ENCODE measurements around the gene CDC73. TPM values are rescaled to one million over a fixed set of nuclear protein-coding genes. Genes with fewer than 3 reads are reported as not detected.

Gene CDC73
- total RNA-seq, 4 donors from 2014 or later, result 41.4 to 89.4 (median 51.5) TPM

DNA sequence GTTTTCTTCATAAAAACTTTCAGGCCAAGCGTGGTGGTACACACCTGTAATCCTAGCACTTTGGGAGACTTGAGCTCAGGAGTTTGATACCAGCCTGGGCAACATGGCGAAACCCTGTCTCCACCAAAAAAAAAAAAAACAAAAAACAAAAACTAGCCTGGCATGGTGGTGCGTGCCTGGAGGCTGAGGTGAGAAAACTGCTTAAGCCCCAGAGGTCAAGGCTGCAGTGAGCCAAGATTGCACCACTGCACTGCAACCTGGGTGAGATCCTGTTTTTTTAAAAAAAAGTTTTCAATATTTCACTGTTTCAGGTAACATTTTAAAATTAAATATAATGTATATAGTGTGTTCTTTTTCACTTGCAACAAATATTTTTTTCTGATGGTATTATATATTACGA is 78.1 kb downstream of the CDC73 start:
- H3K4me3 ChIP-seq, result no peak overlapping the region
- no peaks in the 10 kb centered on the region for H3K27me3 ChIP-seq
- H3K4me1 ChIP-seq, result peaks cover 0 to 7% (median 0%) of the 10 kb centered on the region in 4 donors
- H3K36me3 ChIP-seq, result peaks cover 0 to 6% (median 0%) of the 10 kb centered on the region in 3 donors
- TF ChIP-seq EP300 (IDR thresholded peaks at IDR 0.05), result no peak
- TF ChIP-seq POLR2A (IDR thresholded peaks at IDR 0.05), result no peak
- TF ChIP-seq, protein P1, sequence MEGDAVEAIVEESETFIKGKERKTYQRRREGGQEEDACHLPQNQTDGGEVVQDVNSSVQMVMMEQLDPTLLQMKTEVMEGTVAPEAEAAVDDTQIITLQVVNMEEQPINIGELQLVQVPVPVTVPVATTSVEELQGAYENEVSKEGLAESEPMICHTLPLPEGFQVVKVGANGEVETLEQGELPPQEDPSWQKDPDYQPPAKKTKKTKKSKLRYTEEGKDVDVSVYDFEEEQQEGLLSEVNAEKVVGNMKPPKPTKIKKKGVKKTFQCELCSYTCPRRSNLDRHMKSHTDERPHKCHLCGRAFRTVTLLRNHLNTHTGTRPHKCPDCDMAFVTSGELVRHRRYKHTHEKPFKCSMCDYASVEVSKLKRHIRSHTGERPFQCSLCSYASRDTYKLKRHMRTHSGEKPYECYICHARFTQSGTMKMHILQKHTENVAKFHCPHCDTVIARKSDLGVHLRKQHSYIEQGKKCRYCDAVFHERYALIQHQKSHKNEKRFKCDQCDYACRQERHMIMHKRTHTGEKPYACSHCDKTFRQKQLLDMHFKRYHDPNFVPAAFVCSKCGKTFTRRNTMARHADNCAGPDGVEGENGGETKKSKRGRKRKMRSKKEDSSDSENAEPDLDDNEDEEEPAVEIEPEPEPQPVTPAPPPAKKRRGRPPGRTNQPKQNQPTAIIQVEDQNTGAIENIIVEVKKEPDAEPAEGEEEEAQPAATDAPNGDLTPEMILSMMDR (IDR thresholded peaks at IDR 0.05), result no peak
- WGBS, 2 donors, result 94 to 99% methylated on average over 4 of the region's 4 CpGs
- no peaks in the 10 kb centered on the region for H3K9me3 ChIP-seq
- no peak overlapping the region for H3K27ac ChIP-seq
- DNase-seq (ENCODE audit: low spot score in 2 of 2), result no peak

DNA sequence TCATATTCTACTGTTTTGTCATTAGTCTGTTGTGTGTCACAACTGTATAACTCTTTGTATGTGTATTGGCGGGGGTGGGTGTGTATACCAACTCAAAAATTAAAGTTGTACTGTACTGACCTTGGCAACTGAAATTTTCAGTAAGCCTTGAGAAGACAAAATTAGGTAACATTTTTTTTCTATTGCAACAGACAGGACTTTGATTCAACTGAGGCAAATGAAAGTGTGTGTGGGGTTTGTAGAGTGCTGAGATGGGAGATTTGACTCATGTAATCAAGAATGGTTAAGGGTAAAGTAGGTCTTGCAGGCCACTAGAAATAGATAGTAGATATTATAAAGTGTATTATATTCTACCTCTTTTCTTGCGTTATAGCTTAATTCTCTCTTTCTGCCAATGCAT is 79.2 kb downstream of the CDC73 start:
- Histone ChIP-seq H3K36me3 (peaks cover 0 to 16% (median 0%) of the 10 kb centered on the region in 3 donors), H3K27me3 (no peaks in the 10 kb centered on the region), H3K9me3 (no peaks in the 10 kb centered on the region), H3K27ac (no peak overlapping the region), H3K4me1 (peaks cover 0 to 7% (median 0%) of the 10 kb centered on the region in 4 donors), H3K4me3 (no peak overlapping the region)
- WGBS, 2 donors, result 93 to 96% methylated on average over 2 of the region's 2 CpGs
- no peak for DNase-seq (ENCODE audit: low spot score in 2 of 2)
- no peak for TF ChIP-seq POLR2A (IDR thresholded peaks at IDR 0.05)
- TF ChIP-seq, protein P1 (IDR thresholded peaks at IDR 0.05), result no peak
- no peak for TF ChIP-seq EP300 (IDR thresholded peaks at IDR 0.05)

DNA sequence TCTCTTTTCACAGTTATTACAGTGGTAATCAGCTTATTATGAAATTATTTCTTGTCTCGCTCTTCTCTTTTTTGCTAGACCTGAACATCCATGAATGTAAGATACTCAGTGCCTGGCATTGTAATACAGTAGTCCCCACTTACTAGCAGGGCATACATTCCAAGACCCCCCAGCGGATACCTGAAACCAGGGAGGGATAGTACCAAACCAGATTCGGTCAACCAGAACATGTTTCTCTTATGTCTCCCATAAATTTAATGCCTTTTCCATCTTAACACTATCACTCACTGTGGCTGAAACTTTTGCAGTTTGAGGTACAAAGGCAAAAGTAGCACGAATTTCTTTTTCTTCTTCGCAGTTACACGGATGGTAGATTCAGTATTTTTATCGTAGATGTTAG is 89.2 kb downstream of the CDC73 start:
- TF ChIP-seq, protein P1 (IDR thresholded peaks at IDR 0.05), result no peak
- TF ChIP-seq EP300 (IDR thresholded peaks at IDR 0.05), result no peak
- no peak for TF ChIP-seq POLR2A (IDR thresholded peaks at IDR 0.05)
- Histone ChIP-seq H3K36me3 (peaks cover 0 to 64% (median 0%) of the 10 kb centered on the region in 3 donors), H3K4me3 (no peak overlapping the region), H3K27me3 (no peaks in the 10 kb centered on the region), H3K9me3 (peaks cover 0 to 11% (median 0%) of the 10 kb centered on the region in 4 donors), H3K27ac (peak overlapping the region in 1 of 4 donors; percentile 61), H3K4me1 (peaks cover 0 to 11% (median 0%) of the 10 kb centered on the region in 4 donors)
- DNase-seq (ENCODE audit: low spot score in 2 of 2), result no peak
- WGBS, 2 donors, result 95 to 98% methylated on average over 7 of the region's 7 CpGs

DNA sequence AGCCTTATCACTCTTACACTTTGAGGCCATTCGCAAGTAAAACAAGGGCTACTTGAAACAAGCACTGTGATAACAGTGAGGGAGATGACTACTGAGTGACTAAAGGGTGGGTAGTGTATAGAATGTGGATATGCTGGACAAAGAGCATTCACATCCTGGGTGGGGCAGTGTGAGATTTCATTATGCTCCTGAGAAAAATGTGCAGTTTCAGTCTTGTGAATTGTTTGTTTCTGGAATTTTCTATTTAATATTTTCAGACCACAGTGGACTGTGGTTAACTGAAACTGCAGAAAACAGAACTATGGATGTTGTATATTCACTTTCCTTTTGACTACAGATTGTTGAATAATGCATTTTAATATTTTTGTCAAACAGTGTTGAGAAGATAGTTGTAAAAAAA is 89.7 kb downstream of the CDC73 start:
- Histone ChIP-seq H3K27me3 (no peaks in the 10 kb centered on the region), H3K4me3 (no peak overlapping the region), H3K4me1 (peaks cover 0 to 11% (median 0%) of the 10 kb centered on the region in 4 donors), H3K9me3 (peaks cover 0 to 11% (median 0%) of the 10 kb centered on the region in 4 donors), H3K36me3 (peaks cover 0 to 63% (median 0%) of the 10 kb centered on the region in 3 donors), H3K27ac (peak overlapping the region in 2 of 4 donors; percentile 2 to 61)
- TF ChIP-seq EP300 (IDR thresholded peaks at IDR 0.05), result no peak
- TF ChIP-seq, protein P1 (IDR thresholded peaks at IDR 0.05), result no peak
- no peak for TF ChIP-seq POLR2A (IDR thresholded peaks at IDR 0.05)
- no peak for DNase-seq (ENCODE audit: low spot score in 2 of 2)
- WGBS, 2 donors, result 52 to 55% methylated on average over 1 of the region's 1 CpG

DNA sequence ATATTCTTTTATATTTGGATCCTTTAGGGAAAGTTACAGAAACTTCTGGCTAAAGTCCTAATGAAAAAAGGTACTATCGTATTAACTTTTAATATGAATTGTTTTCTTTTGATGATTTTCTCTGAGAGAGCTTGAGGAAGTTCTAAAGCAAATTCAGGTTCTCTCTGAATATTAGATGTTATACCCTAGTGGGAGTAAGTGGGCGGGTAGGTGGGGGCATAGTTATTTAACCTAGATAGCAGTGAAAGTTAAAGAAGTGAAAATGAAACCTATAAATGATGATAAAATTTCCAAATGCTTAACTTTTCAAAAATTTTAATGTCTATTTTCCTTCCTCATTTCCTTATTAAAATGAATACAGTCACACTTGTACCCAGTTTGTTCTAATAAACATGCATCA is 90.8 kb downstream of the CDC73 start:
- TF ChIP-seq POLR2A (IDR thresholded peaks at IDR 0.05) (no peak), EP300 (IDR thresholded peaks at IDR 0.05) (no peak)
- TF ChIP-seq, protein P1 (IDR thresholded peaks at IDR 0.05), result no peak
- DNase-seq (ENCODE audit: low spot score in 2 of 2), result no peak
- WGBS, 2 donors, result 89 to 90% methylated on average over 2 of the region's 2 CpGs

More for the DNA sequence above, 90.8 kb downstream of the CDC73 start:
- peaks cover 0 to 4% (median 0%) of the 10 kb centered on the region in 4 donors for H3K9me3 ChIP-seq
- H3K4me1 ChIP-seq, result peaks cover 0 to 11% (median 0%) of the 10 kb centered on the region in 4 donors
- H3K27me3 ChIP-seq, result no peaks in the 10 kb centered on the region
- no peak overlapping the region for H3K27ac ChIP-seq
- peaks cover 0 to 61% (median 0%) of the 10 kb centered on the region in 3 donors for H3K36me3 ChIP-seq
- no peak overlapping the region for H3K4me3 ChIP-seq
